MCF 10A (cell line): ENCODE data around the gene OR2A25. TPM values are rescaled to one million over a fixed set of nuclear protein-coding genes. Genes with fewer than 3 reads are reported as not detected.

Experiments
- BruUV-seq: library from RNA; stranded (reverse); fragments of 400-500 nt; replicated peaks from 2 replicates; lab custom pipeline; 2021; lab: Mats Ljungman, UMichigan
- CTCF ChIA-PET: fragments of 300-600 bp; sonication (Branson Sonifier 250); formaldehyde crosslinking; extraction: SDS; loops from one replicate; lab custom pipeline; 2021; ENCODE audit warnings: antibody characterized with exemption, inconsistent platforms; lab: Yijun Ruan, JAX
- POLR2A ChIA-PET: fragments of 300-600, 350-650 bp; sonication (Branson Sonifier 250); formaldehyde crosslinking; extraction: SDS; loops from one replicate; lab custom pipeline; 2020; ENCODE audit warnings: antibody characterized with exemption, inconsistent platforms; lab: Yijun Ruan, JAX
- DNase-seq: peaks from one replicate; pipeline ENCODE4 v3.0.0-alpha.2; 2018; ENCODE audit not compliant: unreplicated experiment
- H3K27ac Mint-ChIP-seq: one replicate; pipeline ENCODE4 v1.8.0; 2022; ENCODE audit warnings: mild to moderate bottlenecking, low read depth, mixed read lengths; ENCODE audit not compliant: unreplicated experiment
- H3K27me3 Mint-ChIP-seq: one replicate; pipeline ENCODE4 v1.8.0; 2022; ENCODE audit warnings: mixed read lengths; ENCODE audit not compliant: insufficient read depth, unreplicated experiment
- H3K36me3 Mint-ChIP-seq: one replicate; pipeline ENCODE4 v1.8.0; 2022; ENCODE audit warnings: mild to moderate bottlenecking, moderate library complexity, mixed read lengths; ENCODE audit not compliant: insufficient read depth, unreplicated experiment
- H3K4me1 Mint-ChIP-seq: one replicate; pipeline ENCODE4 v1.8.0; 2022; ENCODE audit warnings: mixed read lengths; ENCODE audit not compliant: insufficient read depth, unreplicated experiment
- H3K4me3 Mint-ChIP-seq: one replicate; pipeline ENCODE4 v1.8.0; 2022; ENCODE audit warnings: mild to moderate bottlenecking, moderate library complexity, mixed read lengths; ENCODE audit not compliant: unreplicated experiment
- H3K9me3 Mint-ChIP-seq: one replicate; pipeline ENCODE4 v1.8.0; 2022; ENCODE audit warnings: mixed read lengths; ENCODE audit not compliant: unreplicated experiment
- intact Hi-C: fragments of 100-400 bp; cut with micrococcal nuclease; formaldehyde crosslinking; loops from 2 replicates; pipeline ENCODE4 v1.14.1; 2022
- total RNA-seq: library from RNA; stranded (reverse); gene quantifications from 2 replicates; pipeline ENCODE4 v1.2.3, GENCODE V29; 2022
- TF ChIP-seq, protein P1 (sequence below): fragments of 200-600 bp; IDR thresholded peaks from one replicate; pipeline ENCODE4 v1.8.0; 2022; ENCODE audit warnings: antibody characterized with exemption, mild to moderate bottlenecking; ENCODE audit not compliant: unreplicated experiment

OR2A25 gene
- total RNA-seq, 1 experiment from 2014 or later: not detected

DNA sequence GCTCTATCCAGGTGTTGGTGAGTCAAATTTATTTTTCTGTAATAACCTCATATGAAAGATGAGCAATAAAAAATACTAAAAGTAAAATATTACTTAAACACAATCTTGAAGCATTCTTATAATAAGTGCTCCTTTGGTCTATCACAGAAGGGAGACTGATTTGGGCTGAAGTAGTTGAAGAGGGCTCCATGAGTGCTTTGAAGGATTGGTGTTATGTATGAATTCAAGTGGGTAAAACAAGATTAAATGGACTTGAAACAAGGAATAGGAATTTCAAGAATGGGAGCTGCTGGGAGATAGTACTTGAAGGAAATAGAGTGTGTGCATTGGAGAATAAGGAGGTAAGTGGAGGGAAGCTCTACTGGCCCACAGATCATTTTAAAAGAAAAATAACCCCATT lies 32.4 kb downstream of the OR2A25 start:
- CTCF ChIA-PET: no interaction called here
- DNase-seq: no peak
- H3K27ac Mint-ChIP-seq: no peak overlapping the region
- H3K4me1 Mint-ChIP-seq: no peaks in the 10 kb centered on the region
- peaks cover 65% of the 10 kb centered on the region for H3K27me3 Mint-ChIP-seq
- peaks cover 7% of the 10 kb centered on the region for H3K9me3 Mint-ChIP-seq
- intact Hi-C loops: no loop called here
- TF ChIP-seq, protein P1, sequence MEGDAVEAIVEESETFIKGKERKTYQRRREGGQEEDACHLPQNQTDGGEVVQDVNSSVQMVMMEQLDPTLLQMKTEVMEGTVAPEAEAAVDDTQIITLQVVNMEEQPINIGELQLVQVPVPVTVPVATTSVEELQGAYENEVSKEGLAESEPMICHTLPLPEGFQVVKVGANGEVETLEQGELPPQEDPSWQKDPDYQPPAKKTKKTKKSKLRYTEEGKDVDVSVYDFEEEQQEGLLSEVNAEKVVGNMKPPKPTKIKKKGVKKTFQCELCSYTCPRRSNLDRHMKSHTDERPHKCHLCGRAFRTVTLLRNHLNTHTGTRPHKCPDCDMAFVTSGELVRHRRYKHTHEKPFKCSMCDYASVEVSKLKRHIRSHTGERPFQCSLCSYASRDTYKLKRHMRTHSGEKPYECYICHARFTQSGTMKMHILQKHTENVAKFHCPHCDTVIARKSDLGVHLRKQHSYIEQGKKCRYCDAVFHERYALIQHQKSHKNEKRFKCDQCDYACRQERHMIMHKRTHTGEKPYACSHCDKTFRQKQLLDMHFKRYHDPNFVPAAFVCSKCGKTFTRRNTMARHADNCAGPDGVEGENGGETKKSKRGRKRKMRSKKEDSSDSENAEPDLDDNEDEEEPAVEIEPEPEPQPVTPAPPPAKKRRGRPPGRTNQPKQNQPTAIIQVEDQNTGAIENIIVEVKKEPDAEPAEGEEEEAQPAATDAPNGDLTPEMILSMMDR: no peak
- no peaks in the 10 kb centered on the region for H3K36me3 Mint-ChIP-seq
- no TSS peak for BruUV-seq
- no peak overlapping the region for H3K4me3 Mint-ChIP-seq
- POLR2A ChIA-PET: interaction anchor here (0.6 kb wide), 1 partner anchor 13 kb away, joined by 3 read pairs; no protein-coding TSS in a partner anchor

DNA sequence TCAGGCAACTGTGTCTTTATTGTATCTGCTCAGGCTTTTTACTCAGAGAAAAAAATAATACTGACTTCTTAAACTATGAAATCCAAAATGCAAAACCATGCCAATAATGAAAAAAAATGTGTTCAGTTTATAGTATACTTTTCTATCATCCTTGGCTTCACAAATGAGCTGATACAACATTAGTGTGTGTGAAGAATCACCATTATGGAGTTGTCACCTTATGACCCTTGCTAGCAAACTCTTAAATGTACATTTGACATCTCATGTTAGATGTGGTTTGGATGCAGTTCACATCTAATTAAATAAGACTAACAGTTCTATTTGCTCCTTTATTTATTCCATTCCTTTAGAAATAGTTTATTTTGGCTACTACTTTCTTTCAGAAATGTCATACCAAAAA lies 35.6 kb downstream of the OR2A25 start:
- Mint-ChIP-seq H3K27ac (no peak overlapping the region), H3K36me3 (no peaks in the 10 kb centered on the region), H3K4me3 (no peak overlapping the region), H3K27me3 (peaks cover 73% of the 10 kb centered on the region), H3K4me1 (no peaks in the 10 kb centered on the region), H3K9me3 (no peaks in the 10 kb centered on the region)
- intact Hi-C loops: no loop called here
- DNase-seq: no peak
- ChIA-PET CTCF (interaction anchor here (0.6 kb wide), 1 partner anchor 23 kb away, joined by 4 read pairs; no protein-coding TSS in a partner anchor), POLR2A (no interaction called here)
- TF ChIP-seq, protein P1: no peak
- no TSS peak for BruUV-seq

DNA sequence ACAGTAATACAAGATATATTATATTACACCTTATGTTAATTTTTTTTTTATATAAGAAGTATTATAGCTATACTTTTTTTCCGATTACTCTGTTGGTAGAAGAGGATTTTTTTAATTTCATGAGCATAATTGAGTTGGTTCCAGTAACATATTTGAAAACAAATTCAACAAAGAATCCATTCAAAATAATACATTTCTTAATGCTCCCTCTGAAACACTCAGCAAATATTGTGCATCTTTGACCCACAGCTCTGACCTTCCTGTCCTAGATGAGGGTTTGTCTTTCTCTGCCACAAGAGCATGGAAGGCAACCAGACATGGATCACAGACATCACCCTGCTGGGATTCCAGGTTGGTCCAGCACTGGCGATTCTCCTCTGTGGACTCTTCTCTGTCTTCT lies 39.7 kb downstream of the OR2A25 start, which contains the start of gene OR2A2:
Gene OR2A2 (plus strand): TSS at position 301 of the 400 bp plus-strand sequence. CDS start 0 bp downstream, at position 301.
- TF ChIP-seq, protein P1: no peak
- DNase-seq: no peak
- intact Hi-C loops: no loop called here
- Mint-ChIP-seq H3K27ac (no peak within 1 kb of the TSS), H3K27me3 (peaks cover 74% of the 10 kb centered on the region), H3K4me1 (no peaks in the 10 kb centered on the region), H3K36me3 (no peaks in the 10 kb centered on the region), H3K4me3 (no peak within 1 kb of the TSS), H3K9me3 (no peaks in the 10 kb centered on the region)
- ChIA-PET POLR2A (no interaction called here), CTCF (interaction anchor here (0.6 kb wide), 1 partner anchor 9 kb away, joined by 3 read pairs; no protein-coding TSS in a partner anchor)
- no TSS peak for BruUV-seq

DNA sequence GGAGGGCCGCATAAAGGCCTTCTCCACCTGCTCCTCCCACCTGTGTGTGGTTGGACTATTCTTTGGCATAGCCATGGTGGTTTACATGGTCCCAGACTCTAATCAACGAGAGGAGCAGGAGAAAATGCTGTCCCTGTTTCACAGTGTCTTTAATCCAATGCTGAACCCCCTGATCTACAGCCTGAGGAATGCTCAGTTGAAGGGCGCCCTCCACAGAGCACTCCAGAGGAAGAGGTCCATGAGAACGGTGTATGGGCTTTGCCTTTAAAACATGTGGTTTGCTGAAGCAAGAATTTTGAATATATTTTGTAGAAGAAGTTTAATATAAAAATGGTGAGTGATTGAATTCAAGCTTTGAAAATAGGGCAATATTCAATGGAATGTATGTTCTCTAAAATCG lies 40.7 kb downstream of the OR2A25 start:
- no TSS peak for BruUV-seq
- Mint-ChIP-seq H3K9me3 (no peaks in the 10 kb centered on the region), H3K4me3 (no peak overlapping the region), H3K36me3 (no peaks in the 10 kb centered on the region), H3K27ac (no peak overlapping the region), H3K27me3 (peaks cover 72% of the 10 kb centered on the region), H3K4me1 (no peaks in the 10 kb centered on the region)
- TF ChIP-seq, protein P1: no peak
- intact Hi-C loops: no loop called here
- DNase-seq: no peak
- CTCF ChIA-PET: interaction anchor here (0.8 kb wide), 1 partner anchor 18 kb away, joined by 3 read pairs; no protein-coding TSS in a partner anchor
- POLR2A ChIA-PET: no interaction called here
